Fibroblast of lung (primary cell): ENCODE measurements around the gene PROP1.

Experiments
- EZH2 ChIP-seq: IDR thresholded peaks from 2 replicates; pipeline ENCODE4 v1.5.1; 2012; ENCODE audit warnings: low read length, control low read depth, mild to moderate bottlenecking; ENCODE audit errors: missing control alignments
- TF ChIP-seq, protein P1 (sequence below), 2 donors: IDR thresholded peaks in 1 of 2; conservative IDR thresholded peaks in 1 of 2; 1 replicate in 1 of 2; 2 replicates in 1 of 2; pipeline ENCODE4 v1.5.1; 2011 to 2012; ENCODE audit warnings: low read length in 2 of 2, control low read depth in 1 of 2, inconsistent platforms in 1 of 2, low read depth in 1 of 2, mild to moderate bottlenecking in 1 of 2

DNA sequence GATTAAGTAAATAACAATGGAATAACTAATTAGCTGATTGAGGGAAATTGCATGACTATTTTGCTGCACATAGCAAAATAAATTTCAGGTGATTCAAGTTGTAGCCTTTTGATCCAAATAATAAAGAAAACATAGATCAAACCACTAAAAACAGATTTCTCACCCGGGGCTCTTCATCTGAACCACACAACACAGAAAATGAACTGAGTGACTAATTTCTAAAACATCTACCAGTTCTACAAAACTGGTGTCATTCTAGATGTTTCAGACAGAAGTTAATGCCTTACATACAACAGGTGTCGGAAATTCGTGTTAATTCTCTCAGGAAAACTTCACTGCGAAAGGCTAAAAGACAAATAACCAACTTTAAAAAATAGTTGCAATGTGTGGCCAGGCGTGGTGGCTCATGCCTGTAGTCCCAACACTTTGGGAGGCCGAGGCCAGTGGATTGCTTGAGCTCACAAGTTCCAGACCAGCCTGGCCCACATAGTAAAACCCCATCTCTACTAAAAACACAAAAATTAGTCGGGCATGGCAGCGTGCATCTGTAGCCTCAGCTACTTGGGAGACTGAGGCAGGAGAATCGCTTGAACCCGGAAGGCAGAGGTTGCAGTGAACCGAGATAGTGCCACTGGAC lies 6.9 kb downstream of the PROP1 start:
- TF ChIP-seq, protein P1, sequence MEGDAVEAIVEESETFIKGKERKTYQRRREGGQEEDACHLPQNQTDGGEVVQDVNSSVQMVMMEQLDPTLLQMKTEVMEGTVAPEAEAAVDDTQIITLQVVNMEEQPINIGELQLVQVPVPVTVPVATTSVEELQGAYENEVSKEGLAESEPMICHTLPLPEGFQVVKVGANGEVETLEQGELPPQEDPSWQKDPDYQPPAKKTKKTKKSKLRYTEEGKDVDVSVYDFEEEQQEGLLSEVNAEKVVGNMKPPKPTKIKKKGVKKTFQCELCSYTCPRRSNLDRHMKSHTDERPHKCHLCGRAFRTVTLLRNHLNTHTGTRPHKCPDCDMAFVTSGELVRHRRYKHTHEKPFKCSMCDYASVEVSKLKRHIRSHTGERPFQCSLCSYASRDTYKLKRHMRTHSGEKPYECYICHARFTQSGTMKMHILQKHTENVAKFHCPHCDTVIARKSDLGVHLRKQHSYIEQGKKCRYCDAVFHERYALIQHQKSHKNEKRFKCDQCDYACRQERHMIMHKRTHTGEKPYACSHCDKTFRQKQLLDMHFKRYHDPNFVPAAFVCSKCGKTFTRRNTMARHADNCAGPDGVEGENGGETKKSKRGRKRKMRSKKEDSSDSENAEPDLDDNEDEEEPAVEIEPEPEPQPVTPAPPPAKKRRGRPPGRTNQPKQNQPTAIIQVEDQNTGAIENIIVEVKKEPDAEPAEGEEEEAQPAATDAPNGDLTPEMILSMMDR (conservative IDR thresholded peaks at IDR 0.05 in 1 of 2, IDR thresholded peaks at IDR 0.05 in 1 of 2; ENCODE audit: low read depth in 1 of 2, low read length in 2 of 2) = no peak
- no peak for TF ChIP-seq EZH2
